IPS-NIHi7 (cell line): Measurements from ENCODE around the gene SORCS2.

Experiments
- DNase-seq: peaks from one replicate; pipeline ENCODE4 v3.0.0; 2012; ENCODE audit warnings: mixed read lengths; ENCODE audit errors: extremely low spot score

The SORCS2 gene

DNA sequence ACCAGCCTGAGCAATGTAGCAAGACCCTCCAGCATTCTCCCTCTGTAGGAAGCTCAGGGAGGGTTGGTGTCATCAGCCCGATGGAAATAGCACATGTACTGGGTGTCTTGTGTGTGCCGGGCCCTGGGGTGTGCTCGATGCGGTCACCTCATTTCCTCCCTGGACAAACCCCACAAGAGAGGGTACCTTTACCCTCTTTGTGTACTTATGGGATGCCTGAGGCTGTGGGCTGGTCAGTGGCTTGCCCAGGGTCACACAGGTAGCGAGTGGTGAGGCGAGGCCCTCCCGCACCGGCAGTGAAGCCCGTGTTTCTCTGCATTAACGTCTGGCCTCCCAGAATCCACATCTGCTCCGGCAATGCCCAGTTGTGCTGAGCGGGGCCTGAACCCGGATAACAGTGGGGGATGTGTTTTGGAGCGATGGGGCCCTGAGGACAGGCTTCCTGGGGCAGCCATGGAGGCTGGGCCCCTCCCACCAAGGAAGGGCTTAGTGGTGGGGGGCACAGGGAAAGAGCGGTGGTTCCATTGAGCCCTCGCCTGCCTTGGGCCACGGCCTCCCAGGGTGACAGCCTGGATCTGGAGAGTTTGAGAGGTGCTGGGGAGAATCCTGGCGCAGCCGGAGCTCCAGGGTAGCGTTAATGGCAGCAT, 234.3 kb downstream of the SORCS2 start:
- DNase-seq = no peak

DNA sequence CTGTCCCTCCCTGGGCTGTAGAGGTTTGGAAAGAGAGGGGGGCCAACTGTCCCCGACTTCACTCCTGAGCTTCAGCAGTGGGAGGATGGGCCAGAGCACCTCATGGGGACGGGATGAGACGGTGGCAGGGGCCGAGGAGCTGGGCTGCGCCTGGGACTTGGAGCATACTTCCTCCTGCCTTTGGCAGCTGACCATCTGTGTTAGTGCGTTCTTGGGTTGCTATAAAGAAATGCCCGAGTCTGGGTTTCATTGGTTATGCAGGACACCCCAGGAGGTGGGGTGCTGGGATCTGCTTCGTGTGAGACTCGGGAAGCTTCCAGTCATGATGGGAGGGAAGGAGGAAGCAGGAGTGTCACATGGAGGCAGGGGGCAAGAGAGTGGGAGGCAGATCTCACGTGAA, 235.0 kb downstream of the SORCS2 start:
- DNase-seq = no peak

DNA sequence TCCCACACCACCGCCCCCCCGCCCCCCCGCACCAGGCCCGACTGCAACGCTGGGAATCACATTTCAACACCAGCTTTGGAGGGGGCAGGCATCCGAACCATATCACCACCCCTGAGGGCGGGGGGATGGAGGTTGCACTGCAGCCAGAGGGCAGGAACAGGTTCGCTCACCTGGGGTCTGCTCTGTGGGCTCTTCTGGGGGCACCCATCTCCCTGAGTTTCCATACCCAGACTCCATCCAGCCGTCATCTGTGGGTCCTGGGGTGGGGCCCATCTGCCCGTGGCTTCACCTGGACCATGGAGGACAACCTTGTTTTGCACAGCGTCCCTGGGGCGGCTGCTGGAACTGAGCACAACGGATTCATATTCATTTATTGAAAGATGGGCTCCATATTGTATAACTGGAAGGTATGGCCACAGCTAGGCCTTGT, 235.5 kb downstream of the SORCS2 start:
- no peak for DNase-seq

DNA sequence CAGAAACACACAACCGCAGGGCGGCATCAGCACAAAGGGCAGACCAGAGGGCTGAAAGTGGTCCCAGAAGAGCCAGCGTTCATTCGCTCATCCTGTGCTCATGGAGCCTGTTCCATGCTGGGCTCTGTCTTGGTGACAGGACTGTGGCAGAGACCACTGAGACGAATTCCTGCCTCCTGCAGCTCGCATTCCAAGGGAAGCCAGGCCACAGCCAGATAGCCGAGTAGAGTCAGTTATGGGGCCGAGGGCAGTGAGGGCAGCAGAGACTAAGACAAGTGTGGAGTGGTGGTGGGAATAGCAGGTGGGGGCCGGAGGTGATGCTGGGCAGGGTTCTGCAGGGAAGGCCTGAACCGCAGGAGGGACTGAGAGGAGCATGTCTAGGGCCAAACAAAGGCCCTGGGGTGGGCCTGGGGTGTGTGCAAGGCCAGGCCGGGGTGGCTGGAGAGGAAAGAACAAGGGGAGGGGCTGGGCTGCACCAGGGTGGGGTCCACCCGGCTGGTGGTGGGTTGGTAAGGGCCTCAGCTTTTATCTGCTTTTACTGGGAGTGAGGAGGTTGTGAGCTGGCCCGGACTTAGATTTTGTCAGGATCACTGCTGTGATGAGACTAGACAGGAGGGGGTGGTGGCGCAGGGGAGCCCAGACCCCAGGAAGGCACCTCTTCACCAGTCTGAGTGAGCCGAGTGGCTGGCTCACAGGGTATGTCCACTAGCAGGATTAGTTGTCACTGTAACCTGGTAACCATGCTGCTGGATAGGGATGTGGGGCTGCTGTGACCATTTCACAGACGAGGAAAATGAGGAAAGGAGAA, 236.1 kb downstream of the SORCS2 start:
- DNase-seq = no peak

DNA sequence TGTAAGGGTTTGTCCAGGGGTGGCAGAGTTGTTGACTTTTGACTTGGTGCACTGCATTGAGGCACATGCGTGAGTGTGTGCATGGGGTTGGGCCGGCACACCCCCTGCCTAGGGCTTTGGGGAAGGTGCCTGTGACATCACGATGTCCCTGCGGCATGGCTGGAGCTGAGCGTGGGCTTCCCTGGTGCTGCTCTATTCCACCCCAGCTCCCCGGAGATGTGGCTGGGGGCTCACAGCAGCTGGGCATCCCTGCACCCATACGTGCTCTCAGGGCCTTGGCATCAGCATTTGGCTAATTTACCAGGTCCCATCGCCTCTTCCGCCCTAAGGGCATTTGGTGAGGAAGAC, 236.7 kb downstream of the SORCS2 start:
- DNase-seq = no peak

DNA sequence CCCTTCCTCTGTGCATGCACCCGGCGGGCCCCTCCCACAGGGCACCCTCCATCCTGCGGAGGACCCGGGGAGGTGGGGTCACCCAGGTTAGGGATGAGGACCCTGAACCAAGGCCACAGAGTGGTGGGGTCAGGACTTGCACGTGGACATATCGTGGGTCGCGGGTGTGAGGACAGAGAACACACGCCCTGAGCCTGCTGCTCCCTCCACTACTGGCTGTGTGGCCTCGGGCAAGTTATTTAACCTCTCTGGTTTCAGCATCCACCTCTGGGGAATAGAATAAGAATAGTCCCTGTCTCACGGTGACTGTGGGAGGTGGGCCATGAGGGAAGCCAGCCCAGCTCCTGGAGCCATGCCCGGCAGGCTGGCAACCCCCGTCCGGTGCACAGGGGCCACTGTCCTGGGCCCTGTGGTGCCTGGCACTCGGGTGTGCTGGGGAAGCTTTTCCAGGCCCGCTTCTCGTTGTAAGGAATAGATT, 237.3 kb downstream of the SORCS2 start:
- no peak for DNase-seq

DNA sequence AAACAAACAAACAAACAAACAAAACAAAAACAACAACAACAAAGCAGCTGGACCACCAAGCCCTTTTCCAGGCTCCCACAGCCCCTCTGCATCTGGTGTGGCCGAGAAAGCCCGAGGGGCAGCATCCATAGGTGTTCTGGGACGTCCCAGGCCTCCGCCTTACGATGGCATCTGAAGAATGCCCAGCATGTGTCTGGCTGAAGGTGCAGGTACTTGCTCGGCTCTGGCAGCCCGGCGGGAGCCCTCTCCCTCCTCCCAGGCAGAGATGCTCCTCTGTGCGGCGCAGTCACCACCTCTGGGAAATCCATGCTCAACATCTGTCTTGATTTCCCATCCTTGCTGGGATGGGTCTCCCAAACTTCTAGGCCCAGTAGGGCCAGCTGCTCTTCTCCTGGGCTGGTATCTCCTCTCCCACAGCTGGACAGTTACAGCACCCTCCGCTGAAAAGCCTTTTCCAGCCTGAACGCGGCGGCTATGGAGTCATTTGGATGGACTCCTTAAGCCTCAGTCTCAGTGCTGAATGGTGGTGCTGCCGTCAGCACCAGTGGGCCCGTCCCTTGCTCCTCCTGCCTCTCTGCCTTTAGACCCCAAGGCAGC, 238.1 kb downstream of the SORCS2 start:
- peak; percentile 64 for DNase-seq

DNA sequence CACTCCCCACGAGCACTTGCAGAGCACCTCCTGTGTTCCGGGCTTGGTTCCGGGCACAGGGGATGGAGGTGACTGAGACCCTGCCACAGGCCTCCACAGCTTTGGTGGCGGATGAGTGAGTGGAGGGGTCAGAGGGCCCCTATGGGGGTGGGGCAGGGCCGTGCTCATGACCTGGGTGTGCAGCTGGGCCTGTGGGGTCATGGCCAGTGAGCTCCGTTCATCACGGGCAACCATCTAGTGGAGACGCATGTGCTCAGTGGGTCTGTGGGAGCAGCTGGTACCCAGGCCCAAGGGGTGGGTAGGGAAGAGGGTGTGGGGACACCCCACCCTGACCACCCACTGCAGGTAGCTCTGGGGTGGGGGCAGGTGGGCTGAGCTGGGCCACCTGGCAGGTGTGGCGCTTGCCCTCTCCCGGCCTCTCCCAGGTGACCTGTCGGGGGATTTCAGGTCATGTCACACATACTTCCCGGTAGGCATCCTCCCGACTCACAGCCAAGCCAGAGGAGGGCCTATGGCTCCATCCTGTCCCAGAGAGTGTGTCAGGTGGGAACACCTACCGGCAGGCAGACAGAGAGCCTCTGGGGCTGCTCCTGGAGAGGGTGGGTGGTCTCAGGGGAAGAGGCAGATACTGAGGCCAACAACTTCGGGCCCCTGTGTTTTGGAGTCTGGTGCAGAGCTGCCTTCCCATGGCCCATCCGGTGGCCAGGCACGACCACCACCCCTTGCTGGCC, 238.8 kb downstream of the SORCS2 start:
- DNase-seq = no peak

DNA sequence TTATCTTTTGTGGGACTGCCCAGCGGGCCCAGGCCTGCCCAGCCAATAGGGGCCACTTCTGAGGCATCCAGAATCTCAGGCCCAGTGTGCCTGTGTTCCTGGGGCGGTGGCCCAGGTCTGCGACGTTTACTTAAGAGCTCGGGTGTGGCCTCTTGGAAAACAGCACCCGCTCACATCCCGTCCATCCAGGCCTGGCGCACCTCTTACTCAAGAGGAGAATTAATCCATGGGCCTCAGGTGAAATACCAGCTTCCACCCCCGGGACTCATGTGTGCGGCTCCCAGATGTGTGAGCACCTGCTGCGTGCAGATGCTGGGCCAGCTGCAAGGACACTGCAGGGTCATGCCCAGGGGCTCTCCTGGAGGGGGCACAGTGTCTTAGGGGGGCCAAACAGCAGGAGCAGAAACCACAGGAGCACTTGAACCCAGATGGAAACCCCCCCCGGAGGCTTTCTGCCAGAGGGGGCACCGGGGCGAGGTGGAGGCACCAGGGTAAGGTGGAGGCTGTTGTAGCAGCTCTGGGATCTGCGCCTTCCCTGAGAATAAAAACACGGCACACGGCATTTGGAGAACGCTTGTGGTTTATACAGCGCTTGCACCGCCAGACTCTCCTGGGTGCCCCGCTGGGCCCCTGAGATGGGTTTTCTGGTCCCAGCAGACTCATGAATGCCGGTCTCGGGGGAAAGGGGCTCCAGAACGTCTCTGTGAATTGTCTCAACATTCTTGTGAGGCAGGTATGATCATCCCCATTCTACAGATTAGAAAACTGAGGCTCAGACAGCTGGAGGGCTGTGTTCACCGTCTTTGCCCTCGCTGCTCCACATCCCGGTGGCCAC, 239.6 kb downstream of the SORCS2 start:
- no peak for DNase-seq

DNA sequence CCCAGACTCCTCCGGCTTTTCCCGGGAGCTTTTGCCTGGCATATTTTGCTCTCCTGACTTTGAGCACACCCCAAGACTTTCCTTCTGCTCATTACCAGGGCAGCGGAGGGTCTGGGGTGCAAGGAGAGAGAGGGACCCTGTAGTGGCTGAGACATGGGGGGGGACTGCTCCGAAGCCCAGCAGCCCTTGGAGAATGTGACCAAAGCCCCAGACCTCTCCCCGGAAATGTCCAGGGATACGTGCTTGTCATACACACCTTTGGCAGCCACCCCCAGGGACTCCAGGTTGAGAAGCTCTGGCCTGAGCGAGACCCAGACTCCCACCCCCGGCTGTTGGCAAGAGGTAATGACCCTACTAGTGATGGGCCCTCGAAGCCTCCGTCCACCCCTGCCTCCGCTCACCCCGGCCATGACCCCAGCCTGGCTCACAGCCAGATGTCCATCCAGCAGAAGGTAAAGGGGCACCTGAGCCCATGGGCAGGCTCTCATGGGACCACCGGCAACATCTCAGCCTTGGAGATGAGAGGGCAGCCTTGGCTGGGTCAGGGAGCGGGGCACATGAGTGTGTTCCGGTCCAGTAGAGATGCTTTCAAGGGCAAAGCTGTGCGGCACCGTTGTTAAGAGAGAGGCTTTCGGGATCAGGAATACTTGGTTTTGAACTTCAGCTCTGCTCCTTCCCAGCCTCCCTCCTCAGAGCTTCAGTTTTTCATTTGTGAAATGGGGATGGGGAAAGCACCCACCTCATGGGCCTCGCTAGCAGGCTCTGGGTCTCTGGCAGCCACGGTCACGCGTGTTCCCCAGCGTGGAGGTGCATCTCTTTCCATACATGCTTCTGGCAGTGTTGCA, 240.4 kb downstream of the SORCS2 start:
- DNase-seq = no peak

DNA sequence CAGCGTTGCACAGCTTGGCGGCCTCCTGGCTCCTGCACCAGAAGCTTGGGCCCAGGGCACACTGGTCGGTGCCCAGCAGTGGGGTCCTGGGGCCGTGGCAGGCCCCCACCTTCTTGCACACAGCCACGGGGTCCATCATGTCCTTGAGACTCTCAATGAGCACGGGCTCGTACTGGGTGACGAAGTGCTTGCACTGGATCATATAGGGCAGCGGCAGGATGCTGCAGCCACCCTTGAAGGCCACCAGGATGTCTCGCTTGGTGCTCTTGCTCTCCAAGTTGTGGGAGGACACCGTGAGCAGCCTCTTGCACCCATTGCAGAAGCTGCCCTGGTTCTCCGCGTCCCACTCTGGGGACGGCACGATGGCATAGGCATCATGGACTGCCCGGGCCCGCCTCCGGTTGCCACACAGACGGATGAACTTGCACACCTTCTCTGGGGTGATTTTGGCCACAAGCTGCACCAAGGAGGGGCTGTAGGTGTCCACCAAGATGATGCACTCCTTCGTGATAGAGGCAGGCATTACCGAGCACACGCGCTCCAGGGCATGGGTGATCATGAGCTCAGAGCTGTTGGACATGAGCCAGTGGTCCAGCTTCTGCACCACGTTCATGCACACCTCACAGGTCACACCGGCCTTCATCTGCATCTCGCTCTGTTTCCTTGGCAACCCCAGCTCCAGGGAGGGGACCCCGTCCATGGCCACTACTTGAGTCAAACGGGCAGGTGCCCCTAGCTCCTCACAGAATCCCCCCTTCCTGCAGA, 241.2 kb downstream of the SORCS2 start:
- DNase-seq = no peak

DNA sequence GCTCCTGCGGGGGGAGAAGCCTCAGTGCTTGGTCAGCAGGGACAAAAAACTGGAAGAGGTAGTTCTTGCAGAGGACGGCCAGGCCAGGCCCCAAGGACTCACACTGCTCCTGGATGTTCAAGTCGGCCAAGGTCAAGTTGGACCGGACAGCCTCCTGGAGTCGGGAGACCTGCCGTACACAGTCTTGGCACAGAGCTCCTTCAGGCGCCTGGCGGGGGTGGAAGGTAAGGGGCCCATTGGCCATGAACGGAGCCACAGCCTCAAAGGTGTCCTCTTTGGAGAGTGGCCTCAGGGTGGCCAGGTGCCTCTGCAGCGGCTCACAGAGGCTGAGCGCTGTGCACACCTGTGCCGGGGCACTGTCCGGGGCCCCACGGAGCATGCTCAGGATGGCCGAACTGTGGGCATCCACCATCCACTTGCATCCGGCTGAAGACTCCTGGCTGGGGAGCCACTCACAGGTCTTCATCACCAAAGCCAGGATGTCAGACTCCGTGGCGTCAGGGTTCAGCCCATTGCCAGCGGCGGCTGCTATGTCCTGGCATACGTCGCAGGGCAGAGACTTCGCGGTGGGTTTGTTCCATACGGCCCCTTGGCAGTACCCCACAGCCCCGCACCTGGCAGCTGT, 241.9 kb downstream of the SORCS2 start:
- no peak for DNase-seq

DNA sequence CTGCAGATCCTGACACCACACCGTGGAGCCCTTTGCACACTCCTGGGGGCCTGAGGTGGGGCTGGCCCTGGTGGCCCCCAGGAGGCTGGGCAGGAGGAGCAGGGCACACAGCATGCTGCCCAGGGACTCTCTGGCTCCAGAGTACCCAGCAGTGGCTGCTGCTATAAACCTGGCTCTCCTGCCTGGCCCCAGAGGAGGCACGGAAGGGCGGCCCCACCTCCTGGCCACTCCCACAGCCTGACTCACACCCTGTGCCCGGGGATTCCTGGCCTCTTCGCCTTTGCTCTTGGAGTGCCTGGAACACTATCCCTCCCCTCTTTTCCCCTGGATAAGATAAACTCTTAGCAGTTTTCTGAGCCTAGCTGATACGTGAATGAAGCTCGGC, 242.4 kb downstream of the SORCS2 start, which contains the start of gene PSAPL1:
PSAPL1 (minus strand) TSS at position 165 of the 385 bp plus-strand sequence; CDS start at position 114, 51 bp downstream.
- DNase-seq = peak; percentile 93

DNA sequence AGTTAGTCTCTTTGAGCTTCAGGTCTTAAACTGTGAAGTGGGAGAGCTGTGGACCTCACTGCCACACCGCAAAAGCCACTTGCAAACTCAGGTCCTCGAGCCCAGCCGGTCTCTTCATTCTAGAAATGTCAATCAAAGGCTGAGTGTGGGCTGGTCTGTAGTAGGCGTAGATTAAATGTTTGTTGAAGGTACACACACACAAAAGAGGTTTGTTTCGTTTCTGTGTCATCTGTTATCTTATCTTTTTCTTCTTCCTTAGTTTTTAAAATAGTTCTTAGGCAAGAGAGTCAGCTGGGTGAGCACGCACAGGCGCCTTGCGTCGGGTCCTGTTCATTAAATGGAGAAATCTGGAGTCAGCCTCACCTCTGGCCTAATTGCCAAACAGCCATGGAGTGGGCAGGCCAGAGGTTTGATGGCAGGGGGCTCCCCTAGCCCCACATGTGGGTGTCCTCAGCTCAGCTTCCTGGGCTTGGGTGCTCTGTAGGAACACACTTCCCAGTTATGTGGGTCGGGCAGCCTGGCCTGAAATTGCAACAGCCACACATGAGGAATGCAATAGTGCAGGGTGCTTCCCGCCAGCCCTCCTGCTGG, 243.2 kb downstream of the SORCS2 start:
- DNase-seq = no peak

DNA sequence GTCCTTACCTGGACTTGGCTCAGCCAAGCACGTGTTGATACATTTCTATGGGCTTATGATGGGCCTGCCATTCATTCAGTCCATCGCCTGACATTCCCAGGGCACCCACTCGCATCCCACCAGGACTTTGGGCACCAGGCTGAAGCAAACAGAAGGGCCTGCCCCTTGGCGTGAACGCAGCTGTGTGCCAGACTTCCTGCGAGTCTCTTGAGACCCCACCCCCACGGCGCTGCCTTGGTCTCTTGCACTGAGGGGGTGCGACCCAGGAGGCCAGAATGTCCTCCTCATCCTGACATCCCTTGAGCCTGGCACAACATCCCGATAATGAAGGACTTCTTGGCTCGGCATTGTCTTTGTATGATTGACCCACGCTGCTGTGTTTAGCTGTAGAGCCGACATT, 243.9 kb downstream of the SORCS2 start:
- DNase-seq = no peak

DNA sequence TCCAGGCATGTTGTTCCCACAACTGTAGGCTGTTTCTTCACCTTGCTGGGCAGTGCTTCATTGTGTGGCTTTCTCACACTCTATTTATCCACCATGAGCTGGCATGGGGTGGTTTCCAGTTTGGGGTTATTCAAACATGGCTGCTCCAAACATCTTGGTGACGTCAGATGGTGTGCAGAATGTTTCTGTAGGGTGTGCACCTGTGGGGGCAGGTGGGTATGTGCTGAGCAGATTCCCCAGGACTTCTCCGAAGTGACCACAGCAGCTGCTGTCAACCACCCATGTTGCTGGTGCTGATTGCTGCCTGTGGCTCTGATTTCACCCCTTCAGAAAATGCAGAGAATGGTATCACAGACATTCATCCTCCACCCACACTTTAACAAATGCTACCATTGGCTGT, 247.4 kb downstream of the SORCS2 start:
- DNase-seq = no peak

DNA sequence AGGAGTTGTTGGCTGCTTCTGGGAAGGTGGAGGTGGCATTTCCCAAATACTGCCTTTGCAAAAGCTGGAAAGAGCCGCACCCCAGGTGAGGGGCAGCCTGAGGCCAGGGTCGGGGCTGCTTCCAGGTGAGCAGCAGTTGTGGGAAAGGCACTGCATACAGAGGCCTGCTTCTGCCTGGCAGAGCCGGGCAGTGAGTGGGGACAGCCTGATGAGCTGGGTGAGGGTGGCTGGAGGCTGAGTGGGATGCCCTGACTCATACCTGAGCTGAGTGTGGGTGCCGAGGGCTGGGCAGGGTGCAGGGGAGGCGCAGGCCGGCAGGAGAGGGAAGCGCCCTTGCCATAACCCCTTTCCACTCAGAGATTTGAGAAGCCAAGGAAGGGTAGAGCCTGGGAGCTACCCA, 248.9 kb downstream of the SORCS2 start:
- DNase-seq = no peak

DNA sequence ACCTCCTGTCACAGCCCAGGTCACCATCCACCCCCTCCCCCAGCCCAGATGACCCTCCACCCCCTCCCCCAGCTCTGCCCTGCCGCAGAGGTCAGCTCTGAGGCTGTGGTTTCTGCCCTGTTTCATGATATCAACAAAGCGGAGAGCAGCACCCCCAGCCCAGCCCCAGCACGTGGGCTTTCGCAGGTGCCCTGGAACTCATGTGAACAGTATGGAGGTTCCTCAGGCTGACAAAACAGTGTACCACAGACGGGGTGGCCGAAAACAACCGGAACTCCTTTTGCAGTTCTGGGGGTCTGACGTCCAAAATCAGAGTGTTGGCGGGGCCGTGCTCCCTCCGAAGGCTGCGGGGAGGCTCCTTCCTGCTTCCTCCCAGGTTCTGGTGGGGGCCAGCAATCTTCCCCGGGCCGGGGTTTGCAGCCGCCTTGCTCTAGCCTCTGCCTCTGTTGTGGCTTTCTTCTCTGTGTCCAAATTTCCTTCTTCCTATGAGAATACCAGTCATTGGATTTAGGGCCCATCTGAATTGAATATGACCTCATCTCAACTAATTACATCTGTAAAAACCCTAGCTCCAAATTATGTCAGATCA, 250.3 kb downstream of the SORCS2 start:
- DNase-seq = no peak
